ENCODE measurements around the gene GDF11.

The GDF11 gene

GRCh38 chr12:55707219-55707671 lies 35.7 kb upstream of the GDF11 start:
- DNase-seq (ENCODE audit: low spot score) = no peak

- DNase-seq (ENCODE audit: low spot score) = peak; percentile 72
Measured at GRCh38 chr12:55707841-55708694, 34.9 kb upstream of the GDF11 start, which contains the start of gene ITGA7. ITGA7 (minus strand) TSS chr12:55707904; CDS start chr12:55707682, 222 bp downstream.

DNA sequence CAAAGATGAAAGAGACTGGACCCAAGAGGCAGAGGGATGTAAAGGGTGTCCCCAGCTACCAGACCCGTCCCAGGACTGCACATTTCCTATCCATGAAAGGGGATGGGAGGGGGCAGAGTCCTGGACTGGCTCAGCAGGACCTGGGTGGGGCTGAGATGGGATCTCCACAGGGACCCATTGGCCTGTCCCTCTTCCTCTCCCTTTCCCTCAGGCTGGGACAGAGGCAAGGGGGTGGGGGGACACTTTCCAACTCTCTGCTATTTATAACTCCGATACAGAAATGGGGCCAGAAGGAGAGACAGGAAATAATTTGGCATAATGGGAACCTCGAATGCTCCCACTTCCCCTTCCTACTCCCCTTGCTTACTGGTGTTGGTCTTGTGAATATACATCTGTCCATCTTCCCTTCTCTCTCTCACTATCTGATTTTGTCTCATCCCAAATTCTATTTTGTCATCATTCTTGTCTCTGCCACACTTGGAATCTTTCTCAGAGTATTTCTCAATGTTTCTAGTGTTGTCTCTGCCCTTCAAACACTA lies 34.2 kb upstream of the GDF11 start:
- DNase-seq (ENCODE audit: low spot score) = no peak

GRCh38 chr12:55711786-55712553 lies 31.0 kb upstream of the GDF11 start:
- no peak for DNase-seq (ENCODE audit: low spot score)

DNA sequence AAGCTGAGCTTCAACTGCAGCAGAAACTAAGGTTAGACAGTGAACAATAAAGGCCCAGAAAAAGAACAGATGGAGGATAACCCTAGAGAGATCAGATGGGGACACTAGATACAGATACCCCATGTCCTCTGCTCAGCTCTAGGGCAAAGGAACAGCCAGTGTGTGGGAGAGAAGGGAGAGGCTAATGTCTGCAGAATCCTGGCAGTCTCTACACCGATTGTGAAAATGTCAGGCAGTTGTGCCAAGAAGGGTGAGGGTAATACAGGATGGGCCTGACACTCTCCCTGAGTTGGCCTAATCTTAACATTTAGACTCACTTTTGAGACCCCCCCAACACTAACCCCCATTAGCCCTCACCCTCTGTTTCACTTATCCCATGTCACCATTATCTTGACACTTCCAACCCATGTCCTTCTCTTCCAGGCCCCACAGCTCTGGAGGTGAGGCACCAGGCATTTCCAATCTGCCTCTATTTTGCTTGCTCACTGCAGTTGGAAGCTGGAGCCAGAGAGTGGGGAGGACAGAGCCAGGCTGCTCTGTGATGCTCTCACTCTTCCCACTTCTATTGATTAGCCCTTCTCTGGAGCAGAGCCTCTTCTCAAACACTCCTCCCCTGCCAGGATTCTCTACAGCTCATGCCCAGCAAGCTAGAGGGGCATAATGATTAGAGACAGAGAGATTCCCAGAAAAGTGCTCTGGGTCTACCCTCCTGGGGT lies 30.1 kb upstream of the GDF11 start:
- DNase-seq (ENCODE audit: low spot score) = no peak

- peak; percentile 89 for DNase-seq (ENCODE audit: low spot score)
Measured at GRCh38 chr12:55713721-55714120, 29.2 kb upstream of the GDF11 start.

- no peak for DNase-seq (ENCODE audit: low spot score)
Measured at GRCh38 chr12:55715169-55715764, 27.7 kb upstream of the GDF11 start.

DNA sequence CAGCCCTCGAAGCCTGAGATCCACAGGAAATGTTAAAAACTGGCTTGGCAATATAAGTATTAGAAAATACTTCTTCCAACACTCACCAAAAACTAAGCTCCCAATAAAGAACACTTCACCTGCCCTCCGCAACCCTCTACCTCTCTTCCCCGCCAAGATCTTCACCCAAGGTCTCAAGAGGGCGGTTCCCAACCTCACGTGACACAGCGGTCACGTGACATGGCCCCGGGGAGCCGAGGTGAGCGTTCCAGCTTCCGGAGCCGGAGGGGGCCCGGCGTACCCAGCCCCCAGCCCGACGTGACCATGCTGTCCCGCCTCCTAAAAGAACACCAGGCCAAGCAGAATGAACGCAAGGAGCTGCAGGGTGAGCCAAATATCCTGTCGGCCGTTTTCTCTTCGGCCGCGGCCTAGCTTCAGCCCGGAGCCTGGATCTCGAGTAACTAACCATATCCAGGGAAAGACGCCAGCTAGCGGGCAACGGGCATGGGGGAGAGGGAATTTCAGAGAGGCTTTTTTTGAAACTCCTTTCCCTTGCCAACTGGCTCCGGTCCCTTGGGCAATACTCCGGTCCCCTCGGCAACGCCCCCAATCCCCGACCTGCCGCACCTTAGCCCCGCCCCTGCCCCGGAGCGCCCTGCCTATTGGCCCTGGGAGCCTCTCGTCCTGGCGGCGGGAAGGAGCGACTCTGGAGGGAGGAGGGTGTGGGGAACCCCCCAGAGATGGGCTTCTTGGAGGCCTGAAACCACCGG lies 26.9 kb upstream of the GDF11 start, which contains the start of gene BLOC1S1:
BLOC1S1 (plus strand) TSS at position 214 of the 749 bp plus-strand sequence; CDS start at position 220, 6 bp downstream.
- DNase-seq (ENCODE audit: low spot score) = peak; percentile 91

GRCh38 chr12:55716582-55716957 lies 26.4 kb upstream of the GDF11 start:
- no peak for DNase-seq (ENCODE audit: low spot score)

DNA sequence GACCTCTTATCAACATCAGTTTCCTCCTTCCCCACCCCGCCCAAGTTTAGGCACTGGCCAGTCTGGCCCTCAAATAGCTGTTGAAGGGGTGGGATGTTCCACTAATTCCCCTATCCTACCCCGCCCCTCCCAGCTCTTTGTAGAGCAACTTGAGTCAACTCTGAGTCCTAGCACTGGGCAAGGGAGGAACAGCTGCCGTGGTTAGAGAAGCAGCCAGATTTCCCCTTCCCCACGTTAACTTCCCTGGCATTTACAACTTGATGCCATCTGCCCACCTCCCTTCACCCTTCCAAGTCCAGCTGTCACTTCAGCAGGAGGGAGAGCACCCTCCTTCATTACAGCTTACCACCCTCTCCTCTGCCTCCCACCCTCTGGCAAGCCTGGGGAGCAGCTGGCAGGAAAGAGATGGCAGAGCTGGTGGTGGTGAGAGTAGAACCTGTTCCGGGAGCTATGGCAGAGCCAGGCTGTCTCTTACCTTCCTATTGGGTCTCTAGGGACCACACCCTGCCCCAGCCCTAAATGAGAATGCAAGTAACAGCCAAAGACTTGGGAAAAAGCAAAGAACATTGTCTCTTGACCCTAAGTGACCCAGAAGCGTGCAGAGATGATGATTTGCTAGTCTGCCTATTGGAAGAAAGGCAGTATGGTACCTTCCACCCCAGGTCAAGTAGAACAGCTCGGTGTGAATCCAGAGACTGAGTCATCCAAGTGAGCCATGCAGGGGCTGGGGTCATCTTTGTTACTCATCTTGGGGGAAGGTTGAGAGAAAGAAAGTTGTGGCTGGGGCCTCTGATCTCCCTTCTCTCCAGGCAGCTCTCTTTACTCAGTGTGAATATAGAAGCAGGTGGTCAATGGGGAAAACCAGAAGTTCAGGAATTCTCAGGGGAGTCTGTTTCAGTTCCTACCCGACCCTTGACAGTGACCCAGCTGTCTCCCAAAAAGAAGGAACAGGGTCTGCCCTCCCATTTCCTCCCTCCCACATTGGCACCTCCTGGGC lies 25.6 kb upstream of the GDF11 start:
- peak; percentile 65 for DNase-seq (ENCODE audit: low spot score)

GRCh38 chr12:55718015-55718414 lies 24.9 kb upstream of the GDF11 start:
- no peak for DNase-seq (ENCODE audit: low spot score)

- no peak for DNase-seq (ENCODE audit: low spot score)
Measured at GRCh38 chr12:55718624-55719275, 24.2 kb upstream of the GDF11 start.

DNA sequence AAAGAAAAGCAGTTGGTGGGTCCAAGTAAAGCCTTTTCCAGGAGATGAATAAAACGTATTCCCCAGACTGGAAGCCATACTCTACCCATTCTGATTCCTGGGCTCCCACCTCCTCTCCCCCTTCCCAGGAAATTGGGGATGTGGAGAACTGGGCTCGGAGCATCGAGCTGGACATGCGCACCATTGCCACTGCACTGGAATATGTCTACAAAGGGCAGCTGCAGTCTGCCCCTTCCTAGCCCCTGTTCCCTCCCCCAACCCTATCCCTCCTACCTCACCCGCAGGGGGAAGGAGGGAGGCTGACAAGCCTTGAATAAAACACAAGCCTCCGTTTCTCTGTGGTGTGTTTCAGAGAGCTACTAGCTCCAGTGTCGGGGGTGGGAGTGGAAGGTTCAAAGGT lies 23.6 kb upstream of the GDF11 start:
- no peak for DNase-seq (ENCODE audit: low spot score)

DNA sequence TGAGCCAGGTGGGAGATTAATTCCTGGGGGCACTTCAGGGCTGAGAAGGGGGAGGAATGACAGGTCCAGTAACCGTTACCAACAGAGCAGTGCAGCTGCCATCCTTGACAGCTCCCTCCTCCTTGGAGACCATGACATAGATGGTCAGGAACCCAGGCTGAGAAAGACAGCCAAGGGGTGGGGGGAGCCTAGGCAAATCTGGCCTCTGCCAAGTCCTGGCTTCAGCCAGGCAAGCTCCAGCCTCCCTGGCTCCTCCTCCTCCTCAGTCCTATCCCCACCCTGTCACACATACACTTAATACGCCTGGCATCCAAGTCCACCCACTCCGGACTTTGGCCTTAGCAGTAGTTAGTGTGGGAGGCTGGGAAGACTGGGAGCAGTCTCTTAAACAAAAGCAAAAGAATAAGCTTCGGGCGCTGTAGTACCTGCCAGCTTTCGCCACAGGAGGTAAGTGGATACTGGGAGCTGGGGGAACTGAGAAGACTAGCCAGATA lies 22.8 kb upstream of the GDF11 start, which contains the start of gene RDH5:
RDH5 (plus strand) TSS at position 323 of the 494 bp plus-strand sequence. CDS start 792 bp downstream, outside the sequence.
- DNase-seq (ENCODE audit: low spot score) = peak; percentile 85

DNA sequence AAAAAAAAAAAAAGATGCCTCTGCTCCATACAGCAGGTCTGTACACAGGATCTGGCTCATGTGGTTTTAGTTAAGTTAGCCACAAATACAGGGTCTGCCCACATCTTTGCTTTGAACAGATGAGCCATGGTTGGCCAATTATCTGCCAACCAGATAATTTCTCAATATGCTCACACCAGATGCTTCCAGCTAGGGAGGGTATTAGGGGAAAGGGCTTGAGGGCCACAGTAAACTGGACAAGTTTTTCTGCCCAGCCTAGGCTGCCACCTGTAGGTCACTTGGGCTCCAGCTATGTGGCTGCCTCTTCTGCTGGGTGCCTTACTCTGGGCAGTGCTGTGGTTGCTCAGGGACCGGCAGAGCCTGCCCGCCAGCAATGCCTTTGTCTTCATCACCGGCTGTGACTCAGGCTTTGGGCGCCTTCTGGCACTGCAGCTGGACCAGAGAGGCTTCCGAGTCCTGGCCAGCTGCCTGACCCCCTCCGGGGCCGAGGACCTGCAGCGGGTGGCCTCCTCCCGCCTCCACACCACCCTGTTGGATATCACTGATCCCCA lies 22.0 kb upstream of the GDF11 start:
- peak; percentile 84 for DNase-seq (ENCODE audit: low spot score)

- DNase-seq (ENCODE audit: low spot score) = no peak
Measured at GRCh38 chr12:55721601-55722213, 21.2 kb upstream of the GDF11 start.

DNA sequence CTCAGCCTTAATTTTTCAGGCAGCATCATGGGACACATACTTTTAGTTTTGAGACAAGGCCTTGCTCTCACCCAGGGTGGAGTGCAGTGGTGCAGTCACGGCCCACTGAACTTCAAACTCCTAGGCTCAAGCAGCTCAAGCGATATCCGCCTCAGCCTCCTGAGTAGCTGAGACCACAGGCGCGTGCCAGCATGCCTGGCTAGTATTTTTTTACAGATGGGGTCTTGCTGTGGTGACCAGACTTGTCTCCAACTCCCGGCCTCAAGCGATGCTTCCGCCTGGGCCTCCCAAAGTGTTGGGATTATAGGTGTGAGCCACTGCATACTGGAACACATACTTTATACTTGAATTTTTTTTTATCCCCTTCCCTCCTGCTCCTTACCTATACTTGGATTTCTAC lies 20.0 kb upstream of the GDF11 start:
- no peak for DNase-seq (ENCODE audit: low spot score)
